NAMALWA (cell line): Measurements from ENCODE around the gene QPRT.
"Not testable (repeated sequence)": the region's sequence is repeated elsewhere in the genome, so short reads cannot be mapped to it uniquely, and the experiment has no call there.

Experiments used
- DNase-seq: peaks from one replicate; pipeline ENCODE4 v3.0.0-alpha.2; 2015; ENCODE audit warnings: low spot score

Gene QPRT

DNA sequence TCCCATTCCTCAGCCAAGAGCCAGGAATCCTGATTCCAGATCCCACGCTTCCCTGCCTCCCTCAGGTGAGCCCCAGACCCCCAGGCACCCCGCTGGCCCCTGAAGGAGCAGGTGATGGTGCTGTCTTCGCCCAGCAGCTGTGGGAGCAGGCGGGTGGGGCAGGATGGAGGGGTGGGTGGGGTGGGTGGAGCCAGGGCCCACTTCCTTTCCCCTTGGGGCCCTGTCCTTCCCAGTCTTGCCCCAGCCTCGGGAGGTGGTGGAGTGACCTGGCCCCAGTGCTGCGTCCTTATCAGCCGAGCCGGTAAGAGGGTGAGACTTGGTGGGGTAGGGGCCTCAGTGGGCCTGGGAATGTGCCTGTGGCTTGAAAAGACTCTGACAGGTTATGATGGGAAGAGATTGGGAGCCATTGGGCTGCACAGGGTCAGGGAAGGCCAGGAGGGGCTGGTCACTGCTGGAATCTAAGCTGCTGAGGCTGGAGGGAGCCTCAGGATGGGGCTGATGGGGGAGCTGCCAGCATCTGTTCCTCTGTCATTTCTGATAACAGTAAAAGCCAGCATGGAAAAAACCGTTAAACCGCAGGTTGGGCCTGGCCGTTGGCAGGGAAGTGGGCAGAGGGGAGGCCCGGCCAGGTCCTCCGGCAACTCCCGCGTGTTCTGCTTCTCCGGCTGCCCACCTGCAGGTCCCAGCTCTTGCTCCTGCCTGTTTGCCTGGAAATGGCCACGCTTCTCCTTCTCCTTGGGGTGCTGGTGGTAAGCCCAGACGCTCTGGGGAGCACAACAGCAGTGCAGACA lies 15.8 kb upstream of the QPRT start, which contains the start of gene SPN:
SPN (plus strand) TSS at position 232 of the 791 bp plus-strand sequence; CDS start at position 714, 482 bp downstream.
- peak; percentile 63 for DNase-seq

- DNase-seq = no peak
These were observed 15.2 kb upstream of the QPRT start for GRCh38 chr16:29663807-29664090.

- DNase-seq = peak; percentile 89
These were observed 14.7 kb upstream of the QPRT start for GRCh38 chr16:29664091-29664921.

DNA sequence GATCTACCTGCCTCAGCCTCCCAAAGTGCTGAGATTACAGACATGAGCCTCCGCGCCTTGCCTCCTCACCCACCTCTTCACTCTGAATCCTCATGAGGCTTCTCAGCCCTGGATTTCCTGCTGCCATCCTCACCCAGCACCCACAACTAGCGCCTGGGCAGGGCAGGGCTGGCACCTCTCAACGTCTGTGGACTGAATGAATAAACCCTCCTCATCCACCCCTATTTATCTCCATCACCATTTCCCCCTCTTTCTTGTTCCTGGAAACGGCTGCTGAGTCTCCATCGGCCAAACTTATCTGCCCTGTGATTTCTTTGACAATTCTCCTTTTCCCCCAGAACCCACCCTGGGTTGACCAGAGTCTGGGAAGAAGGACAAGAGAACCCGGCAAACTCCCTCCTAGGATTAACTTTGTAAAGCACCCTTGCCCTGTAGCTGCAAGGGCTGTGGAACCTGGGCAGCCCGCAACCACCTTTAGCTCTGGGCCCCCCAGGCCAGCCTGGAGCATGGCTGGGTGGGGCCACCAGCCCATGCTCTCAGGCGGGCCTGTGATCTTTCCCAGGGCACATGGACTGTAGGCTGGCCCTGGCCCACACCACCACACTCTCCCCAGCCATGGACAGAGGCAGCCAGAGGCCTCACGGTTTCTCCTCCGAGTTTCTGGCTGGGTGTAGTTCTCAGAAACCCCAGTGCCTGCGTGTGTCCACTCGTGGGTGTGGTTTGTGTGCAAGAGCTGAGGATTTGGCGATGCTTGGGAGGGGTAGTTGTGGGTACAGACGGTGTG lies 13.5 kb upstream of the QPRT start:
- DNase-seq = peak; percentile 26

DNA sequence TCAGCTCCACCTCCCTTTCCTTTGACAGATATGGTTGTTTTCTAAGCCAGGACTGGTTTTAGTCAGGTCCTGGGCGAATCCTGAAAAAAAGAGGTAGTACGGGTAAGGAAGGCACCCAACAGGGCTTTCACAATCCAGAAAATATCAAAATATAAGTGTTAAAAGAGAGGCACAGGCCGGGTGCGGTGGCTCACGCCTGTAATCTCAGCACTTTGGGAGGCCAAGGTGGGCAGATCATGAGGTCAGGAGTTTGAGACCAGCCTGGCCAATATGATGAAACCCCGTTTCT lies 11.7 kb upstream of the QPRT start:
- not testable (repeated sequence) for DNase-seq

DNA sequence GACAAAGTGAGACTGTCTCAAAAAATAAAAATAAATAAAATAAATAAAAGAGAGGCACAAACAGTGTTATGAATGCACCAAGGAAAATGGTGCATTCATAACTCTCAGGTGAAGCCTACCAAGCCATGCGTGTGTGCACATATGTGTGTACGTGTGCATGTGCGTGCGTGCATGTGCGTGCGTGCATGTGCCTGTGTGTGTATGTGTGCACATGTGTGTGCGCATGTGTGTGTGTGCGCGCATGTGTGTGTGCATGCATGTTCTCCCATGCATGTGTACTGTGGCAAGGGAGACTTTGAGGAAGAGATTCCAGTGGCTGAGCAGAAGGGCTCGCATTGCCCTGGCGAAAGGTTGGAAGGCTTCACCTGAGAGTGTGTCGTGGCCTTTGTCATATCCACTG lies 11.2 kb upstream of the QPRT start:
- DNase-seq = no peak

DNA sequence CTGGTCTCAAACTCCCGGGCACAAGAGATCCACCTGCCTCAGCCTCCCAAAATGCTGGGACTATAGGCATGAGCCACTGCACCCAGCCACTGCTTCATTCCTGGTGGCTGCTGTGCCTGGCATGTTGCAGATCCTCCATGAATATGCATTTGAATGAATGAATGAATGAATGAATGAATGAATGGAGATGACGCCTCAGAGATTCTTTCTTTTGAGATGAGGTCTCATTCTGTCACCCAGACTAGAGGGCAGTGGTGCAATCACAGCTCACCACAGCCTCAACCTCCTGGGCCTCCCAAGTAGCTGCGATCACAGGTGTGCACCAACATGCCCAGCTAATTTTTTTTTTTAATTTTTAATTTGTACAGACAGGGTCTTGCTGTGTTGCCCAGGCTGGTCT lies 10.7 kb upstream of the QPRT start:
- no peak for DNase-seq

- no peak for DNase-seq
These were observed 5.5 kb upstream of the QPRT start for GRCh38 chr16:29673501-29673900.

DNA sequence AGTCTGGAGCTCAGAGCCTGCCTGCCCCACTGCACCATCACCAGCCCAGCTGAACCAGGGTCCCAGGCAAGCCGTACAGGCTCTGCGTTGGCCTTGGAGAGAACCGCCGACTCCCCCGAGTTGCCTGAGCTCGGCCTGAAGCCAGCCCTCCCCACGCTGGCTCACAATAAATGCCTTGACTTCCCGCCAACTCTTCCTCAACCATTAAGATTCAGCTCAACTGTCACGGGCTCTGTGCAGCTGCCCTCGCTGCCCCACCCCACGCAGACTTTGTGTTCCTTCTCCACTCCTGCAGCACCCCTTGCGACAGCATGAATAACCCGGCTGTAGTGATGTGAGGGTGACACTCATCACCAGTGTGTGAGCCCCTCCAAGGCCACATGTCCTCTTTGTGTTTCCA lies 4.8 kb upstream of the QPRT start:
- no peak for DNase-seq

DNA sequence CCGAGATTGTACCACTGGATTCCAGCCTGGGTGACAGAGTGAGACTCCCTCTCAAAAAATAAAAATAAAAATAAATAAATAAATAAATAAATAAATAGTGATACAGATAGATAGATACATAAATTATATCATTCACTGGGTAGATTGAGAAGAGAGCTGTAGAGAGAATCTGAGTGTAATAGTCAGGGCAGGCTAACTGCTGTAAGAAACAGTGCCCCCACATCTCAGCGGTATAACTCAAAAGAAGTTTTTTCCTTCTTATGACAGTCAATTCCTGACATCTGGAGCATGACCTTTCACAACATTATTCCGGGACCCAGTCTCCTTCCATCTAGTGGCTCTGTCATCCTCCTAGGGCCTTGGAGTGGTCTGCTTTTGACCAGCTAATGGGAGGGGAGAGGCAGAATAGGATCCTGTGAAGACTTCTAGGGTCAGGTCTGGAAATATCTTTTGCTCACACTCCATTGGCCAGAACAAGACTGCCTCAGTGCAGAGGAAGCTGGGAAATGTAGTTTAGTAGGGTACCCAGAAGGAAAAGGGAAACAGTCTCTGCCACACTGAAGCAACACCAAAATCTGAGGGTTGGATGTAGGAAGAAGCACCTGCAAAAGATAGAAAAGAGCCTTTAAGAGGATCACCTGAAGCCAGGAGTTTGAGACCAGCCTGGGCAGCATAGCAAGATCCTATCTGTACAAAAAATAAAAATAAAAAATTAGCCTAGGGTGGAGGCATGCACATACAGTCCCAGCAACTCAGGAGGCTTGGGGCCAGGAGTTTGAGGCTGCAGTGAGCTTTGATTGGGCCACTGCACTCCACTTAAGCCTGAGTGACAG lies 3.0 kb upstream of the QPRT start:
- DNase-seq = peak; percentile 78

DNA sequence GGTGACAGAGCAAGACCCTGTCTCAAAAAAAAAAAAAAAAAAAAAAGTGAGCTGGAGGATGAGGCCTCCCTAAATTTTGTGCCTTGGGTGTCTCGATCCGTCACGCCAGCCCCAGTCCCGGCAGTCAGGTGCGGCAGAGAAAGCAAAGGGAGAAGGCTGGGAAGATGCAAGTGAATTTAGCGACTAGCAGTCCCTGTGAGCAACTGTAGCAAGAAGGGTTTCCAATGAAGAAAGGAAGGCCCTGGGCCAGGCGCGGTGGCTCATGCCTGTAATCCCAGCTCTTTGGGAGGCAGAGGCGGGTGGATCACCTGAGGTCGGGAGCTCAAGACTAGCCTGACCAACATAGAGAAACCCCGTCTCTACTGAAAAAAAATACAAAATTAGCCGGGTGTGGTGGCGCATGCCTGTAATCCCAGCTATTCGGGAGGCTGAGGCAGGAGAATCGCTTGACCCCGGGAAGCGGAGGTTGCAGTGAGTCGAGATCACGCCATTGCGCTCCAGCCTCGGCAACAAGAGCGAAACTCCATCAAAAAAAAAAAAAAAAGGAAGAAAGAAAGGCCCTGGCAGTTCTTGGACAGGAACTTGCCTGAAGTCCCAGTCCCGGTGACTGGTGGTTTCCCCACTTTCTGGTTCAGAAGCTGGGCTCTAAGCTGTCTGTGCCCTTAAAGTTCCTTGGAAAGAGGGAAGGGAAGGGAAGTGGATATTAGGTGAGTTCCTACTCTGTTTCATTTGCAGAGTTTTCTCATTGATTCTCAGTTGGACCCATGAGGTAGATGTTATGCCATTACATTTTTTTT lies 1.8 kb upstream of the QPRT start:
- DNase-seq = no peak

GRCh38 chr16:29680180-29680598 lies 1.2 kb downstream of the QPRT start:
- DNase-seq = no peak

GRCh38 chr16:29683543-29684090 lies 4.6 kb downstream of the QPRT start:
- no peak for DNase-seq

DNA sequence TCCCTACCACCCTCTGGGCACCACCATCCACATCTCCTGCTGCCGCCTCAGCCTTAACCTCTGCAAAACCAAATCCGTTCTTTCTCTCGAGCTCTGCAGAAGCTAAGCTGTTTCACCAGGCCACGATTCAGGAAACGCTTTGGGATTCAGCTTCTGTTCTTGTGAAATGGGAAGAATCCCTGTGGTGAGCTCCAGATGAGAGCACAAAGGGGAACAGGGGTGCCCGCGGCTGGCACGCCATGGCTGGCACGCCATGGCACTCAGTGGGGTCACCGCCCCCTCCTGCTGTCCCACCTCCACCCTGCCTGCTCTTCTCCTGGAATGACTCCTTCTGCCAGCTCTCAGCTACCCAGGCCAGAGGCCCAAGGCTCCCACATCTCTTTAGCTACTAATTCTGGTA lies 5.7 kb downstream of the QPRT start:
- DNase-seq = no peak

- no peak for DNase-seq
These were observed 7.9 kb downstream of the QPRT start for GRCh38 chr16:29686740-29687332.

- DNase-seq = no peak
These were observed 8.8 kb downstream of the QPRT start for GRCh38 chr16:29687755-29688154.

- DNase-seq = no peak
These were observed 9.2 kb downstream of the QPRT start for GRCh38 chr16:29688172-29688571.

DNA sequence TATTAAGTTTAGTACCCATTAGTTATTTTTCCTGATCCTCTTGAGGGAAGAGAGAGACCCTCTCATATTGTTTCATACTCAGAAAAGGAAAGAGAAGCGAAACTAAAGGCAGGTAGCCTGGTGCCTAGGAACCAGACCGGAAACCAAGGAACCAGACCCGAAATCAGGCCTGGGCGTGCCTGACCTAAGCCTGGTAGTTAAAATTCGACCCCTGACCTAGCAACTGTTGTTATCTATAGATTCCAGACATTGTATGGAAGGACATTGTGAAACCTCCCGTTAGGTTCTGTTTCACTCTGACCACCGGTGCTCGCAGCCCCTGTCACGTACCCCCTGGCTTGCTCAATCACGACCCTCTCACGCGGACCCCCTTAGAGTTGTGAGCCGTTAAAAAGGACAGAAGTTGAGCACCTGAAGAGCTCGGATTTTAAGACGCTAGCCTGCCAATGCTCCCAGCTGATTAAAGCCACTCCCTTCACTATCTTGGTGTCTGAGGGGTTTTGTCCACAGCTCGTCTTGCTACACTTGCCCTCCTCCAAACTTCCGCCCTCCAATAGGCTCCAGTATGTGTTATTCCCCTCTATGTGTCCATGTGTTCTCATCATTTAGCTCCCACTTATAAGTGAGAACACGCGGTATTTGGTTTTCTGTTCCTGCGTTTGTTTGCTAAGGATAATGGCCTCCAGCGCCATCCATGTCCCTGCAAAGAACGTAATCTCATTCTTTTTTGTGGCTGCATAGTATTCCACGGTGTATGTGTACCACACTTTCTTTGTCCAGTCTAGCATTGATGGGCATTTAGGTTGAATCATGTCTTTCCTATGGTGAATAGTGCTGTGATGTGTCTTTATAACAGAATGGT lies 10.7 kb downstream of the QPRT start:
- DNase-seq = not testable (repeated sequence)

- DNase-seq = not testable (repeated sequence)
These were observed 13.6 kb downstream of the QPRT start for GRCh38 chr16:29692606-29693005.
